ENCODE measurements around the gene SMARCE1.

The SMARCE1 gene

DNA sequence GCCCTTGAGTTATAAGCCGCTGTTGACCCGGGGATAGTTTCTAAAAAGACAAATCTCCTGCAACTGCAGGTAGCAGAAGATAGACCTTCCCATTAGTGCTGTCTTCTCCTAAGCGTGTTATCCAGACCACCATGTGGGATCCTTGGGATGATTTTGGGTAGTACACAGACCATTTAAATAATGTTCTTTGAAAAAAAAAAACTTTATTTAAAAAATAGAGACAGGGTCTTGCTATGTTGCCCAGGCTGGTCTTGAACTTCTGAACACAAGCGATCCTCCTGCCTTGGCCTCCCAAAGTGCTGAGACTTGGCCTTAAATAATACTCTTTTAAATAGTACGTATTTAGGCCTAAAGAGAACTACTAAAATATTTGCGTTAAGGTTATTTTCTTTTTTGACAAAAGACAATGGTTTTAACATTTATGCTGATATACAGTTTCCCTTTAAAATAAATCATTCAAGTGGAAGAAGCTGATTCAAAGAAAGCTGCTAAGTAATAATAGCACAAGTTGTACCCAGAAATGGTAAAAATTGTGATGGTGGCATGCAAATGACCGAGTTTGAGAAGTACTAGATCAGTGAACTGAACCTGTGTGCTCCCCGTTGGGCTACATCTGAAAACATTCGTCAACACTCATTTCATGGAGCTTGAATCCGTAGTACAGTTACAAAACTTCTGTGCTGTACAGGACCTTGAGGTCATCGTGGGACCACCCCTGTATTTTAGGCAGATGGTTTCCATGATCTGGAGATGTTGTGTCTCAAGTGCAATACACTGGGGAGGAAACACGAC lies 24.0 kb downstream of the SMARCE1 start:
- no peak overlapping the region for H3K27ac ChIP-seq
- TF ChIP-seq, protein P1, sequence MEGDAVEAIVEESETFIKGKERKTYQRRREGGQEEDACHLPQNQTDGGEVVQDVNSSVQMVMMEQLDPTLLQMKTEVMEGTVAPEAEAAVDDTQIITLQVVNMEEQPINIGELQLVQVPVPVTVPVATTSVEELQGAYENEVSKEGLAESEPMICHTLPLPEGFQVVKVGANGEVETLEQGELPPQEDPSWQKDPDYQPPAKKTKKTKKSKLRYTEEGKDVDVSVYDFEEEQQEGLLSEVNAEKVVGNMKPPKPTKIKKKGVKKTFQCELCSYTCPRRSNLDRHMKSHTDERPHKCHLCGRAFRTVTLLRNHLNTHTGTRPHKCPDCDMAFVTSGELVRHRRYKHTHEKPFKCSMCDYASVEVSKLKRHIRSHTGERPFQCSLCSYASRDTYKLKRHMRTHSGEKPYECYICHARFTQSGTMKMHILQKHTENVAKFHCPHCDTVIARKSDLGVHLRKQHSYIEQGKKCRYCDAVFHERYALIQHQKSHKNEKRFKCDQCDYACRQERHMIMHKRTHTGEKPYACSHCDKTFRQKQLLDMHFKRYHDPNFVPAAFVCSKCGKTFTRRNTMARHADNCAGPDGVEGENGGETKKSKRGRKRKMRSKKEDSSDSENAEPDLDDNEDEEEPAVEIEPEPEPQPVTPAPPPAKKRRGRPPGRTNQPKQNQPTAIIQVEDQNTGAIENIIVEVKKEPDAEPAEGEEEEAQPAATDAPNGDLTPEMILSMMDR (conservative IDR thresholded peaks at IDR 0.05), result no peak

GRCh38 chr17:40622509-40622928 lies 25.1 kb downstream of the SMARCE1 start:
- TF ChIP-seq, protein P1 (conservative IDR thresholded peaks at IDR 0.05), result no peak
- no peak overlapping the region for H3K27ac ChIP-seq

- TF ChIP-seq, protein P1 (conservative IDR thresholded peaks at IDR 0.05), result no peak
- no peak overlapping the region for H3K27ac ChIP-seq
Measured at GRCh38 chr17:40621578-40621977, 26.0 kb downstream of the SMARCE1 start.

- TF ChIP-seq, protein P1 (conservative IDR thresholded peaks at IDR 0.05), result no peak
- H3K27ac ChIP-seq, result no peak overlapping the region; the same call in 1 of the 2 replicates
Measured at GRCh38 chr17:40621019-40621418, 26.6 kb downstream of the SMARCE1 start.

DNA sequence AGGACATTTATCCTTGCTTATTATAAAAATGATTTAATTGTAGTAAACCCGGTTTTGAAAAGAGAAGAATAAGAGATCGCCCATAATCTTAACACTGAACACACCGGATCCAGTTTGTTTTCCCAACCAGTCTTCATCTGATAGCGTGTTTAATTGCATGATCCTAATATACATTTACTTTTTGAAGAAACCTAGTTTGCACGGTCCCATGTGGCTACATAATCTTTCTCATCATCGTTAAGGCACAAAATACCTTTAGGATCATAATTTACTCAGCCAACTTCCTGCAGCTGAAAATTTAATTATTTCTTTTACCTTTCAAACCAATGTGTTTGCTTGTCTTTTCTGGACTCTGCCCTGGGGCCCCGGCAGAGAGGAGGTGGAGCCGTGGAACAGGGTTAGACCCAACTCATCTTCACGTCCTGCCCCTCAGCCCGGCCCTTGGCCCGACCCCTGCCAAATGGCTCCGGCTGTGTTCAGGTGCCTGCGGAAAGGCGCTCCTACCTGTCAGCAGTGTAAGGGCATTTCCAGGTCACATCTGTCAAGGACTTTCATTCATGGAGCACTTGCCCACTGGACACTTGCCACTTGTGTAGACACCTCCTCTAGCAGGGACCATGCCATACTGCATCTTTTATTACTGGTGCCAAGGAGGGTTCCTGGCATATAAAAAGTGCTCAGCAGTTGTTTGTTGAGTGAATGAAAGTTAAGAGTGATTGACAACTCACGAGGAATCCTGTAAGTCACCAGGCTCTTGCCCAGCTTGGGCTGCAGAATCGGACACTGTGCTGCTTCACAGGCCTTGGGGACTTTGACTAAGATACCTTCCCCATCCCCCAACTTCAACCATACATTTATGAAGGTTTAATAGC lies 28.6 kb downstream of the SMARCE1 start:
- TF ChIP-seq, protein P1 (conservative IDR thresholded peaks at IDR 0.05), result no peak
- H3K27ac ChIP-seq, result peak overlapping the region; percentile 60

- TF ChIP-seq, protein P1 (conservative IDR thresholded peaks at IDR 0.05), result no peak
- no peak overlapping the region; the same call in 1 of the 2 replicates for H3K27ac ChIP-seq
Measured at GRCh38 chr17:40617678-40618240, 29.9 kb downstream of the SMARCE1 start.

- TF ChIP-seq, protein P1 (conservative IDR thresholded peaks at IDR 0.05), result no peak
- H3K27ac ChIP-seq, result no peak overlapping the region
Measured at GRCh38 chr17:40616592-40616991, 31.0 kb downstream of the SMARCE1 start.
